ENCODE data around the gene SLC2A5.
"Not testable (repeated sequence)": the region's sequence is repeated elsewhere in the genome, so short reads cannot be mapped to it uniquely, and the experiment has no call there.

Gene SLC2A5

DNA sequence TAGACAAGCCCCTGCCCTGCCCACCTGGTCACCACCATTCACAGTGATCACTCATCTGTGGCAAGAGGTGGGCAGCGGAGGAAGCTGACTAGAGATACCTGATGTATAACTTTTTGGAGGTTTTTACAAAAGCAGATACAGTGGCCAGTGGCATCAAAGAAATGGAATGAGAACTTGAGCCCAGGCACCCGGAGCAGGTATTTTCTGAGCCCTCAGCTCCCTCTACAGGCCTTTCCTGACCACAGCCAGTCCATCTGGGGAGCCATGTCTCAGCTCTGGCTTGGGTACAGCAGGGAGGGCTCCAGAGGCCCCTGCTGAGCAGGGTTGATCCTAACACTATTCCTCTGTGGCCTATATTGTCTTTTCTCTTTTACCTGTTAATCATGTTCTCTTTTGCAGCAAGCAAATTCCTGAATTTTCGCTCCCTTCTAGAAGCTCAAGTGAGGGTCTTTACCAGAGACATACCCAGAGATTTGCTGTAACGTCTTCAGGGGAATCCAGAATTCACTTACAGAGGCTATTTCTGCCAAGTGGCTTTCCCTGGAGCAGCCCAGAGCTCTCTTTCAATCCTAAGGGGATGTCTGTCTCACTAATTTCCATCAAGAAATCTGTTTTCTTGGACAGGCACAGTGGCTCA, 32.2 kb upstream of the SLC2A5 start:
- Histone ChIP-seq H3K4me3 (ENCODE audit: low read length) (no peak overlapping the region), H3K27me3 (ENCODE audit: insufficient read depth, low read length) (peaks cover 3% of the 10 kb centered on the region), H2AFZ (ENCODE audit: low read depth, low read length) (no peak overlapping the region), H3K36me3 (ENCODE audit: insufficient read depth, low read length) (no peaks in the 10 kb centered on the region), H3K4me1 (ENCODE audit: insufficient read depth, low read length) (no peaks in the 10 kb centered on the region), H3K9me3 (ENCODE audit: low read length) (no peaks in the 10 kb centered on the region)

DNA sequence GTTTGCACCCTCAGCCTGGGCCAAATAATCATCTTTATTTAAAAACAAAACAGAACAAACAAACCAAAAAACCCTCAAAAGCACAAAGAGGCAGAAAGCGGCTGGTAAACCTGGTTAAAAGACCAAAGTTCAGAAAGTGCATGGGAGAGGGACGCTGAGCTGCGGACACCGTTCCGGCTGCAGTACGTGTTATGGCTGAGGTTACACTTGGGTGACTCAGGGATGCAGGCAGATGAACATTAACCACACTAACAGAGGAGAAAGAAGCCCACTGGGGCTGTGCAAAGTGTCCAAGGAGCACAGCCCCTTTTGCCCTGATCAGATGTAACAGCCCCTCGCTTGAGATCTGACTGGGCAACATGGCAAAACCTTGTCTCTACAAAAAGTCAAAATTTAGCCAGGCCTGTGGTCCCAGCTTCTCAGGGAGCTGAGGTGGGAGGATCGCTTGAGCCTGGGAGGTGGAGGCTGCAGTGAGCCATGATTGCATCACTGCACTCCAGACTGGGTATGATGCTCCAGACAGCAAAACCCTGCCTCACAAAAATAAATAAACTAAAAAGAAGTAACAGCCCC, 31.1 kb upstream of the SLC2A5 start:
- H3K27me3 ChIP-seq (ENCODE audit: insufficient read depth, low read length) = peaks cover 3% of the 10 kb centered on the region
- no peak overlapping the region for H3K4me3 ChIP-seq (ENCODE audit: low read length)
- H3K4me1 ChIP-seq (ENCODE audit: insufficient read depth, low read length) = no peaks in the 10 kb centered on the region
- H3K36me3 ChIP-seq (ENCODE audit: insufficient read depth, low read length) = no peaks in the 10 kb centered on the region
- no peak overlapping the region for H2AFZ ChIP-seq (ENCODE audit: low read depth, low read length)
- no peaks in the 10 kb centered on the region for H3K9me3 ChIP-seq (ENCODE audit: low read length)

GRCh38 chr1:9099555-9099954, 30.1 kb upstream of the SLC2A5 start:
- Histone ChIP-seq H3K9me3 (ENCODE audit: low read length) (no peaks in the 10 kb centered on the region), H3K4me3 (ENCODE audit: low read length) (no peak overlapping the region), H3K4me1 (ENCODE audit: insufficient read depth, low read length) (no peaks in the 10 kb centered on the region), H2AFZ (ENCODE audit: low read depth, low read length) (no peak overlapping the region), H3K27me3 (ENCODE audit: insufficient read depth, low read length) (peaks cover 4% of the 10 kb centered on the region), H3K36me3 (ENCODE audit: insufficient read depth, low read length) (no peaks in the 10 kb centered on the region)

DNA sequence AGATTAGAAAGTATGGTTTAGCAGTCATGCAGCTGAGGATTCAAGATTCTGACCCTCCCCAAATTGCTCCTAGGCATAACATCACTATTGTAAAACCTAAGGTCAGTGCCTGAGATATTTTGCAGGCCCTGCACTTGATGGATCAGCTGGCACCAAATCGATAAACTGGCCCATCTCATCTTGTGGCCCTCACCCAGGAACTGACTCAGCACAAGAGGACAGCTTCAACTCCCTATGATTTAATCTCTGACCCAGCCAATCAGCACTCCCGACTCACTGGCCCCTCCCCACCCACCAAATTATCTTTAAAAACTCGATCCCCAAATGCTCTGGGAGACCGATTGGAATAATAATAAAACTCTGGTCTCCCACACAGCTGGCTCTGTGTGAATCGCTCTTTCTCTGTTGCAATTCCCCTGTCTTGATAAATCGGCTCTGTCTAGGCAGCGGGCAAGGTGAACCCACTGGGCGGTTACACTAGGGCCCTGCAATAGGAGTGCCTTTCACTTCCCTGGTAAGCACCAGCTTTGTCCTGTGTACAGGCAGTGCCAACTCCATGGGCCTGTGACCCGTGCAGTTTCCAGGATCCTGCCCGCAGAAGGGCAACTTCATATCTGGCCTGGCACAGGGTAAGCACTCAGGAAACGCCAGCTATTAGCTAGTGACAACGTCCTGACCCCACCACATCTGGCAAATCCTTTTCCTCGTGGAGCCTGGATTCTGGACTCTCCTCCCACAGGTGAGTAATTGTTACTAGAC, 28.7 kb upstream of the SLC2A5 start:
- H3K36me3 ChIP-seq (ENCODE audit: insufficient read depth, low read length) = no peaks in the 10 kb centered on the region
- H3K4me3 ChIP-seq (ENCODE audit: low read length) = no peak overlapping the region
- no peaks in the 10 kb centered on the region for H3K9me3 ChIP-seq (ENCODE audit: low read length)
- no peak overlapping the region for H2AFZ ChIP-seq (ENCODE audit: low read depth, low read length)
- no peaks in the 10 kb centered on the region for H3K4me1 ChIP-seq (ENCODE audit: insufficient read depth, low read length)
- peaks cover 8% of the 10 kb centered on the region for H3K27me3 ChIP-seq (ENCODE audit: insufficient read depth, low read length)

- Histone ChIP-seq H2AFZ (ENCODE audit: low read depth, low read length) (no peak overlapping the region), H3K4me1 (ENCODE audit: insufficient read depth, low read length) (no peaks in the 10 kb centered on the region), H3K9me3 (ENCODE audit: low read length) (no peaks in the 10 kb centered on the region), H3K4me3 (ENCODE audit: low read length) (no peak overlapping the region), H3K36me3 (ENCODE audit: insufficient read depth, low read length) (no peaks in the 10 kb centered on the region), H3K27me3 (ENCODE audit: insufficient read depth, low read length) (peaks cover 24% of the 10 kb centered on the region)
Measured at GRCh38 chr1:9095818-9096217, 26.4 kb upstream of the SLC2A5 start.

DNA sequence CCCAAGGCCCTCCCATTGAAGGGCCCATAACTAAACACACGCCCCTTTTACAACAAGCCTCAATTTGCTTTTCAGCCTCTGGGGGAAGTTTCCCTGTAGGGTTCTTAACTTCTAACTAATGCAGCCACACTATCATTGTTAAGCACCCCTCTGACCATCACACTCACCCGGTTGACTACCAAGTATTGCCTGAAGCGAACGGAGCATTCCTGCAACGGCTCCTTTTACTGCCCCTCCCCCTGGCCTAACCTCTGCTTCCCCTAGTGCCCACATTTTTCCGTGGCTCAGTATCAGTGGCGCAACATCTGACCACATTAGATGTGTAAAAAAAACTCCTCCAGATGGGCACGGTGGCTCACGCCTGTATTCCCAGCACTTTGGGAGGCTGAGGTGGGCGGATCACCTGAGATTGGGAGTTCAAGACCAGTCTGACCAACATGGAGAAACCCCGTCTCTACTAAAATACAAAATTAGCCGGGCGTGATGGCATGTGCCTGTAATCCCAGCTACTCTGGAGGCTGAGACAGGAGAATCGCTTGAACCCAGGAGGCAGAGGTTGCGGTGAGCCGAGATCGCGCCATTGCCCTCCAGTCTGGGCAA, 24.7 kb upstream of the SLC2A5 start:
- peaks cover 34% of the 10 kb centered on the region for H3K27me3 ChIP-seq (ENCODE audit: insufficient read depth, low read length)
- not testable (repeated sequence) for H3K4me3 ChIP-seq (ENCODE audit: low read length); H3K36me3 ChIP-seq (ENCODE audit: insufficient read depth, low read length); H3K9me3 ChIP-seq (ENCODE audit: low read length); H2AFZ ChIP-seq (ENCODE audit: low read depth, low read length); H3K4me1 ChIP-seq (ENCODE audit: insufficient read depth, low read length)

DNA sequence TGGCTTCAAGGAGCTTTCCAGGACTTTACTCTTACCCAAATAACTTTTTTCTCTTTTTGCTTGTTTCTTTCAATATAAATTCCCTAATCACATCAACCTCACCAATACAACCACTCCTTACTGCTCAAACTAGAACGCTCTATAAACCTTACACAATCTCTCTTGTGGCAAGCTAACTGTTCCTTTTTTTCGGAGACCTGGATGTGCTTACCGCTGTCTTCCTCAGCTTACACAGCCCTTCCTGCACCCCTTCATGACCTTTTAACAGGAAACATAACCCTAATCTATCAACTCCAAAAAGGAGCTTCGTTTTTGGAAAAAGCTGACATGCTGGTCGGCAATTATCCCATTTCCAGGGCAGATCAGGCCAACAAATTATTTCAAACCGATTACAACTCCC, 24.1 kb upstream of the SLC2A5 start:
- Histone ChIP-seq H3K36me3 (ENCODE audit: insufficient read depth, low read length) (no peaks in the 10 kb centered on the region), H3K9me3 (ENCODE audit: low read length) (no peaks in the 10 kb centered on the region), H3K27me3 (ENCODE audit: insufficient read depth, low read length) (peaks cover 34% of the 10 kb centered on the region), H2AFZ (ENCODE audit: low read depth, low read length) (no peak overlapping the region), H3K4me3 (ENCODE audit: low read length) (no peak overlapping the region), H3K4me1 (ENCODE audit: insufficient read depth, low read length) (no peaks in the 10 kb centered on the region)

DNA sequence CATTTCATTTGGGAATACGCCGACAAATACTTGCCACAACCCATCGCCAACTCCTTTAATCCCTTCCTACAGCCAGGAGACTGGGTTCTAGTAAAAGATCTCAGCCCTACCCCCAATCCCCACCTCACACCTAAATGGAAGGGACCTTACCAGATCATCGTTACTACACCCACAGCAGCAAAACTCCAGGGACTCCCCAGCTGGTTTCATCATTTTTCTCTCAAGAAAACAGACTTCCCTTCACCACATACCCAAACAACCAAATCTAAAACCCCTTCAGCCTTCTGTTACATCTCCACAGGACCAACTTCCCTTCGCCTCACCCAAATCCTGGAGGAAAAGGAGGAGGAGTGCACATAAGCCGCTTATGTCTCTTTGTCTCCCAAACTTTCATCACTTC, 23.7 kb upstream of the SLC2A5 start:
- no peaks in the 10 kb centered on the region for H3K9me3 ChIP-seq (ENCODE audit: low read length)
- no peak overlapping the region for H2AFZ ChIP-seq (ENCODE audit: low read depth, low read length)
- peaks cover 34% of the 10 kb centered on the region for H3K27me3 ChIP-seq (ENCODE audit: insufficient read depth, low read length)
- no peaks in the 10 kb centered on the region for H3K4me1 ChIP-seq (ENCODE audit: insufficient read depth, low read length)
- no peaks in the 10 kb centered on the region for H3K36me3 ChIP-seq (ENCODE audit: insufficient read depth, low read length)
- no peak overlapping the region for H3K4me3 ChIP-seq (ENCODE audit: low read length)

DNA sequence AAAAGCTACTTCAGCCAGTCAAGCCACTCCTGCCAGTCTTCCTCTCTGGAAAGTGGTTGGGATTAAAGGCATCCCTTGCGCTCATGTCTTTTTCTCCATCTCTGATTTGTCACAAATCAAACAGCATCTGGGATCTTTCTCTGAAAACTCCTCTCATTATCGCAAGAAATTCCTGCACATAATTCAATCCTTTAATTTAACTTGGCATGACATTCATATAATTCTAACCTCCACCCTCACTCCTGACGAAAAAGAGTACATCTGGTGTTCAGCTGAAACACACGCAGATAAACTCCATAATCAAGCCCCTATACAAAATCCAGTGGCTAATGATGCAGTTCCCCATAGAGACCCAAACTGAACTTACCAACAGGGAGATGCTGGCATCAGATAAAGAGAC, 19.4 kb upstream of the SLC2A5 start:
- H3K36me3 ChIP-seq (ENCODE audit: insufficient read depth, low read length) = no peaks in the 10 kb centered on the region
- H3K9me3 ChIP-seq (ENCODE audit: low read length) = no peaks in the 10 kb centered on the region
- H2AFZ ChIP-seq (ENCODE audit: low read depth, low read length) = no peak overlapping the region
- peaks cover 35% of the 10 kb centered on the region for H3K27me3 ChIP-seq (ENCODE audit: insufficient read depth, low read length)
- H3K4me3 ChIP-seq (ENCODE audit: low read length) = no peak overlapping the region
- H3K4me1 ChIP-seq (ENCODE audit: insufficient read depth, low read length) = no peaks in the 10 kb centered on the region

DNA sequence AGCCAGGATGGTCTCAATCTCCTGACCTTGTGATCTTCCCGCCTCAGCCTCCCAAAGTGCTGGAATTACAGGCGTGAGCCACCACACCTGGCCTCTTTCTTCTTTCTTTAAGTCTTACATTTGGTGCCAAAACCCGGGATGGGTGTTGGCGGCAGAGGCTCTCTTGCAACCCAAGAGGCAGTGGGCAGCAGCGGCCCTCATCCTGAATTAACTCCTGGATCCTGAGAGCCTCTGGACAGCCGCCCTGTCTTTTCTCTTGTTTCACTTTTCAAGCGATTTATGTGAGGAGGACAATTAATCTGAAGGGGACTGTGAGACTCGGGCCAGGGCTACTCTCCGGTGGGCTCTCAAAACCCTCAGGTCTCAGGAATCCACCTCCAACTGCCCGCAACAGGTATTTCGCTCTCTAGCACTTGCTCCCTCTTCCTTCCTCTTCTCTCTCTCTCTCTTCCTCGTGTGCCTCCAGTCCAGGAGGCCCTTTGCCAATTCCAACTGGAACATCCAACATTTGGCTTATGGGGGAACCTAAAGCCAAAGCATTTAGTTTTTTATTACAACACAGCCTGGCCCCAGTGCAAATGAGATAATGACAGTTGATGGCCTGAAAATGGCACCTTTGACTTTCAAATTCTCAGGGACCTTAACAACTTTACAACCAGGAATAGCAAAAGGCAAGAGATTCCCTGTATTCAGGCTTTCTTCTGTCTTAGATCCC, 18.1 kb upstream of the SLC2A5 start:
- Histone ChIP-seq H3K36me3 (ENCODE audit: insufficient read depth, low read length) (no peaks in the 10 kb centered on the region), H3K9me3 (ENCODE audit: low read length) (no peaks in the 10 kb centered on the region), H2AFZ (ENCODE audit: low read depth, low read length) (no peak overlapping the region), H3K27me3 (ENCODE audit: insufficient read depth, low read length) (peaks cover 33% of the 10 kb centered on the region), H3K4me1 (ENCODE audit: insufficient read depth, low read length) (no peaks in the 10 kb centered on the region), H3K4me3 (ENCODE audit: low read length) (no peak overlapping the region)

- no peak overlapping the region for H2AFZ ChIP-seq (ENCODE audit: low read depth, low read length)
- H3K36me3 ChIP-seq (ENCODE audit: insufficient read depth, low read length) = no peaks in the 10 kb centered on the region
- no peaks in the 10 kb centered on the region for H3K4me1 ChIP-seq (ENCODE audit: insufficient read depth, low read length)
- H3K9me3 ChIP-seq (ENCODE audit: low read length) = no peaks in the 10 kb centered on the region
- H3K27me3 ChIP-seq (ENCODE audit: insufficient read depth, low read length) = peaks cover 26% of the 10 kb centered on the region
- H3K4me3 ChIP-seq (ENCODE audit: low read length) = no peak overlapping the region
Measured at GRCh38 chr1:9086796-9087195, 17.4 kb upstream of the SLC2A5 start.

GRCh38 chr1:9086045-9086444, 16.6 kb upstream of the SLC2A5 start:
- H3K36me3 ChIP-seq (ENCODE audit: insufficient read depth, low read length) = no peaks in the 10 kb centered on the region
- no peaks in the 10 kb centered on the region for H3K9me3 ChIP-seq (ENCODE audit: low read length)
- H3K4me3 ChIP-seq (ENCODE audit: low read length) = no peak overlapping the region
- H2AFZ ChIP-seq (ENCODE audit: low read depth, low read length) = no peak overlapping the region
- no peaks in the 10 kb centered on the region for H3K4me1 ChIP-seq (ENCODE audit: insufficient read depth, low read length)
- peaks cover 19% of the 10 kb centered on the region for H3K27me3 ChIP-seq (ENCODE audit: insufficient read depth, low read length)

All from neuron (in vitro differentiated cells).